Subcutaneous adipose tissue (tissue), 4 donors: ENCODE data around the gene MLYCD. TPM values are rescaled to one million over a fixed set of nuclear protein-coding genes. Genes with fewer than 3 reads are reported as not detected.

ENCODE experiments used
- total RNA-seq, 4 donors: library from RNA; depleted of rRNA; stranded (reverse); fragments of >200 nt; gene quantifications; one replicate each; pipeline ENCODE4 v1.1.0, GENCODE V29; 2016
- TF ChIP-seq, protein P1 (sequence below): fragments of 450-650 bp; IDR thresholded peaks from one replicate; pipeline ENCODE4 v1.5.1; 2016; ENCODE audit warnings: low read depth, mild to moderate bottlenecking, control low read depth, antibody characterized with exemption, moderate library complexity

Gene MLYCD
- total RNA-seq, 4 donors from 2014 or later = 10.0 to 30.9 (median 11.5) TPM

GRCh38 chr16:83856792-83857191 is 42.1 kb upstream of the MLYCD start:
- TF ChIP-seq, protein P1, sequence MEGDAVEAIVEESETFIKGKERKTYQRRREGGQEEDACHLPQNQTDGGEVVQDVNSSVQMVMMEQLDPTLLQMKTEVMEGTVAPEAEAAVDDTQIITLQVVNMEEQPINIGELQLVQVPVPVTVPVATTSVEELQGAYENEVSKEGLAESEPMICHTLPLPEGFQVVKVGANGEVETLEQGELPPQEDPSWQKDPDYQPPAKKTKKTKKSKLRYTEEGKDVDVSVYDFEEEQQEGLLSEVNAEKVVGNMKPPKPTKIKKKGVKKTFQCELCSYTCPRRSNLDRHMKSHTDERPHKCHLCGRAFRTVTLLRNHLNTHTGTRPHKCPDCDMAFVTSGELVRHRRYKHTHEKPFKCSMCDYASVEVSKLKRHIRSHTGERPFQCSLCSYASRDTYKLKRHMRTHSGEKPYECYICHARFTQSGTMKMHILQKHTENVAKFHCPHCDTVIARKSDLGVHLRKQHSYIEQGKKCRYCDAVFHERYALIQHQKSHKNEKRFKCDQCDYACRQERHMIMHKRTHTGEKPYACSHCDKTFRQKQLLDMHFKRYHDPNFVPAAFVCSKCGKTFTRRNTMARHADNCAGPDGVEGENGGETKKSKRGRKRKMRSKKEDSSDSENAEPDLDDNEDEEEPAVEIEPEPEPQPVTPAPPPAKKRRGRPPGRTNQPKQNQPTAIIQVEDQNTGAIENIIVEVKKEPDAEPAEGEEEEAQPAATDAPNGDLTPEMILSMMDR = no peak

DNA sequence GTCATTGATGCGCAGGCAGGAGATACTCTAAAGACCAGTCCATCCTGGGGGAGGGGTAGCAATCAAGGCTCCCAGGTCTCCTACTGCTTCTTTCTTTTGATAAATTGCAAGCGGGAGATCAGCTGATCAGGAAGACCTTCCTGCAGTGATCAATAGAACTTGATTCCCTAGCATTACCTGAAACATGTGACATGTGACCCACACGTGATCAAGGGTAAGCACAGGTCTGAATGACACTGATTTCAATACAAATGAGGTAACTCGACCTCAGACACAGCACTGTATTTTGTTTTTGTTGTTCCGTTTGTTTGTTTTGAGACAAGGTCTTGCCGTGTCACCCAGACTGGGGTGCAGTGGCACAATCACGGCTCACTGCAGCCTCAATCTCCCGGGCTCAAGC is 39.6 kb upstream of the MLYCD start:
- TF ChIP-seq, protein P1 = no peak

DNA sequence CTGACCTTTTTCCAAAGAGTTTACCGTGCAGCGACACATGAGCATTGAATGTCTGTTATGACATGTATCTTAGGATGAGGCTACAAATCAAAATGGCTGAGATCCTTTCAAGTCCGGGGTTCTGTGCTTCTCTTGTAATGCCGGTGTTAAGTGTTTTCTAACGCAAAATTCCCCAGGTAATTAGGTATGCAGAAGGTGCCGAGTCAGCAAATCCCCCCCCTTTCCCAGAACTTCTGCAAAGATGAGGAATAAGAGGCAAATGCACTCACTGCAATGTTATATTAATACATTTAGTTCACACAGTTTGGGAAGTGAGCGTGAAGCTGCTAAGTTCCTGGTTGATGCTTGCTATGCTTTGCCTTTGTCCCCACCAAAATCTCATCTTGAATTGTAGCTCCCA is 36.3 kb upstream of the MLYCD start:
- TF ChIP-seq, protein P1 = no peak

- TF ChIP-seq, protein P1 = no peak
Observed at GRCh38 chr16:83863682-83864081, 35.2 kb upstream of the MLYCD start.

DNA sequence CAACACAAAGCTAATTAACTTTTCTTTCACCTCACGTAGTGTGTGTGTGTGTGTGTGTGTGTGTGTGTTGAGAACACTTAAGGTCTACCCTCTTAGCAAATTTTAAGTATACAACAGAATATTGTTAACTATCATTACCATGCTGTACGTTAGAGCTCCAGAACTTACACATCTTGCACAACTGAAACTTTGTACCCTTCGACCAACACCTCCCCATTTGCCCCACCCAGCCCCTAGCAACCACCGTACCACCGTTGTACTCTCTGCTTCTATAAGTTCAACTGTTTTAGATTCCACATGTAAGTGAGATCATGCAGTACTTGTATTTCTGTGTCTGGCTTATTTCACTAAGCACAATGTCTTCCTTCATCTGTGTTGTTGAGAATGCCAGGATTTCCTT is 28.1 kb upstream of the MLYCD start:
- TF ChIP-seq, protein P1 = no peak

DNA sequence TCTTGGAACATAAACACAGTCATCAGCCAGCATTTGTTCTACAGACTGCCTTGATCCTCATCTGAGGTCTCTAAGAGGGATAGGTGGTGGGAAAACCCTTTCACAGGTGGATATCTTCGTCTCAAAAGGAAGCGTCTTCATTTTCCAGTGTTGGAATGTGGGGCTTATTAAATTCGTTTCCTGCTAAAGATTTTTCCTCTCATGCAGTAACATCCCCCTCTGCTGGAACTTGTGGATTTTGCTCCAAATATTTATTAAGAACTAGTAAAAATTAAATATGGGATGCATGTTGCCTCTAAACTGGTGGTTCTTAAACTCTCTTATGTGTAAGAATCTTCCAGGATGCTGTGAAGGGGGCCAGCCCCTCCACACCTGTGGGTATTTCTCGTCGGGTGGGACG is 20.1 kb upstream of the MLYCD start:
- TF ChIP-seq, protein P1 = no peak

GRCh38 chr16:83882163-83882885 is 16.6 kb upstream of the MLYCD start:
- TF ChIP-seq, protein P1 = no peak
